NCI-H526 (cell line): ENCODE data around the gene RNU5B-1.
A peak's percentile ranks its signal among the peaks of the same experiment; 100 is the strongest.

Source experiments
- DNase-seq, 2 experiments: peaks; one replicate each; lab custom pipeline; 2025; lab: John Stamatoyannopoulos, UW

RNU5B-1 gene

DNA sequence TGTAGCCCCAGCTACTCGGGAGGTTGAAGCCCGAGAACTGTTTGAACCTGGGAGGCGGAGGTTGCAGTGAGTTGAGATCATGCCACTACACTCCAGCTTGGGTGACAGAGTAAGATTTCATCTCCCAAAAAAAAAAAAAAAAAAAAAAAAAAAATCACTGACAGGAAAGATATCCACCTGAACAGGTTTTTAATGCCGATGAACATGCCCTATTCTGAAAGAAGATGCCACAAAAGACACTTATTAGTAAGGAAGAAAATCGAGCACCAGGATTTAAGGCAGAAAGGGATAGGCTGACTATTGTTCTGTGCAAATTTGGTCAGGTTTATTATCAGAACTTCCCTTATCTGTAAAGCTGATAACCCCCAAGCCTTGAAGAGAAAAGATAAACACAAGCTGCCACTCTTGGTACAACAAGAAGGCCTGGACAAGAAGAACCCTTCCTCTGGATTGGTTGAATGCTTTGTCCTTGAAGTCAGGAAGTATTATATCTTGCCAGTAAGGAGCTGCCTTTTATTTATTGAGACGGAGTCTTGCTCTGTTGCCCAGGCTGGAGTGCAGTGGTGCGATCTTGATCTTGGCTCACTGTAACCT, 15.1 kb upstream of the RNU5B-1 start:
- DNase-seq: no peak

DNA sequence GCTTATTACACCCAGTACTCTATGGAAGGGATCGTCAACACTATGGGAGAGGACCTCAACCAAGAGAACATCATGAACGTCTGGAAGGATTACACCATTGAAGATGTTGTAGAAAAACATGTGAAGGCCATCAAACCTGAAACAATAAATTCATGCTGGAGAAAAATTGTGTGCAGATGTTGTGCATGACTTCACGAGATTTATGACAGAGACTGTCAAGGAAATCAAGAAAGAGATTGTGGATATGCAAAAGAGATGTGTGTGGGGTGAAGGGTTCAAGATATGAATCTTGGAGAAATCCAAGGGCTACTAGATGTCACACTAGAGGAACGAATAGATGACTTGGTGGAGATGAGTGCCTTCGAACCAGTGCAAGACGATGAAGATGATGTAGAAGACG, 14.2 kb upstream of the RNU5B-1 start:
- no peak for DNase-seq

DNA sequence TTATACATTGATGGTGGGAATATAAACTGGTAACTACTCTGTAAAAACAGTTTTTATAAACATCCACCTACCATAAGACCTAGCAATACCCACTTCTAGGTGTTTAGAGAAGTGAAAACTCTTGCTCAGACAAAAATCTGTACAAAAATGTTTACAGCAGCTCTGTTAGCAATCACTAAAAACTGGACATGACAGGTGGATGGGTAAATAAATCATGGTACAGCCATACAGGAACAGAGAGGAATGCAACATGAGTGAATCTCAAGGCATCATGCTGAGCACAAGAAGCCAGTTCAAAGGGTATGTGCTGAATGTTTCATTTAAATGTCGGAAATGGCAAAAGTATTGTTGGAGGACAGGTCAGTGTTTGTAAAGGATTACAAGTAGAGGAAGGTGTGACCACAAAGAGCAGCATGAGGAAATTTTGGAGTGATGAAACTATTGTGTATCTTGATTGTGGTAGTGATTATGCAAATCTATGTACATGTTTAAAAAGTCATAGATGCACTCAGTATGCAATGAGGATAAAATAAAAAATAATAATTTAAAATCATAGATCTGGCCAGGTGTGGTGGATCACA, 11.4 kb upstream of the RNU5B-1 start:
- no peak for DNase-seq

DNA sequence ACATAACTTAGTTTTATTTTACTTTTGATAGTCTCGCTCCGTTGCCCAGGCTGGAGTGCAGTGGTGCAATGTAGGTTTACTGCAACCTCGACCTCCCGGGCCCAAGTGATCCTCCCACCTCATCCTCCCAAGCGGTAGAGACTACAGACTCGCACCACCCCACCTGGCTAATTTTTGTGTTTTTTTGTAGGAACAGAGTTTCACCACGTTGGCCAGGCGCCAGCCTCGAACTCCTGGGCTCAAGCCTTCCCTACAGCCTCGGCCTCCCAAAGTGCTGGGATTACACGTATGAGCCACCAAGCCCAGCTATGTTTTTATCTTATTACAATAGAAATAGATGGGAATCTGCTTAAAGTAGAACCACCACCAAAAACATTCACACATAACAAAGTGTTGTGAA, 5.7 kb upstream of the RNU5B-1 start:
- no peak for DNase-seq

GRCh38 chr15:65300924-65301441, 3.5 kb upstream of the RNU5B-1 start:
- DNase-seq: no peak

- DNase-seq: no peak
Observed at GRCh38 chr15:65302061-65302460, 2.4 kb upstream of the RNU5B-1 start.

GRCh38 chr15:65303687-65304380, 643 bp upstream of the RNU5B-1 start:
- DNase-seq: peak; percentile 61 to 78

GRCh38 chr15:65305150-65305758, 777 bp downstream of the RNU5B-1 start:
- peak in 1 of 2 experiments; percentile 100 for DNase-seq

GRCh38 chr15:65305776-65306175, 1.3 kb downstream of the RNU5B-1 start:
- peak in 1 of 2 experiments; percentile 68 for DNase-seq

DNA sequence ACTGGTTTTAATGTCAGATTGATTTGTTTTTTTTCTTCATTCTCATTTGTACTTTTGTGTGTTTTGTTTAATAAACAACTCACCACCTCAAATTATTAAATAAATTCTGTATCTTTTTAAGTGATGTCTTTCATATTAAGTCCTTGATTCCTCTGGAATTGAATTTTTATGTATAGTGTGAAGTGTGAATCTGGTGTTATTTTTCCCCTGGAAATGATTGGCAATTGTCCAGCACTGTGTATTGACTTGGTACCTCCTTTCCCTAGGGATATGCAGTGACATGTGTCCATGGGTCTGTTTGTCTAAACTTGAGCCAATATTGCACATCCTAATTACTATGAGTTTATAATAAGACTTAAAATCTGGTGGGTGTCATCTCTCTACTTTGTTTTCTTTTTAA, 2.1 kb downstream of the RNU5B-1 start:
- DNase-seq: no peak

- no peak for DNase-seq
Observed at GRCh38 chr15:65307978-65308377, 3.5 kb downstream of the RNU5B-1 start.

GRCh38 chr15:65309882-65310418, 5.5 kb downstream of the RNU5B-1 start:
- DNase-seq: no peak

DNA sequence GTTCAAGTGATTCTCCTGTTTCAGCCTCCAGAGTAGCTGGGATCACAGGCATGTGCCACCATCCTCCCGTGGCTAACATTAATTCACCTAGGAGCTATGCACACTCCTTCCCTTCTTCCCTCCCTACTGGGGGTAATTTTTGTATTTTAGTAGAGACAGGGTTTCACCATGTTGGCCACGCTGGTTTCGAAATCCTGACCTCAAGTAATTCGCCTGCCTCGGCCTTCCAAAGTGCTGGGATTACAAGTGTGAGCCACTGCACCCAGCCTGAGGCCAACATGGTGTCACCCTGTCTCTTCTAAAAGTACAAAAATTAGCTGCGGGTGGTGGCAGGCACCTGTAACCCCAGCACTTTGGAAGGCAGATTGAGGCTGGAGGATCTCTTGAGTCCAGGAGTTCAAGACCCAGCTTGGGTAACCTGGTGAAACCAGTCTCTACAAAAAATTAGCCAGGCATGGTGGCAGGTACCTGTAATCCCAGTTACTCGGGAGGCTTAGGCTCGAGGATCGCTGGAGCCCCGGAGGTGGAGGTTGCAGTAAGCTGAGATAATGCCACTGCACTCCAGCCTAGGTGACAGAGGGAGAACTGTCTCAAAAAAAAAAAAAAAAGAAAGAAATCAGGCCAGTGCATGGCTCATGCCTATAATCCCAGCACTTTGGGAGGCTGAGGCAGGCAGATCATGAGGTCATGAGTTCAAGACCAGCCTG, 6.1 kb downstream of the RNU5B-1 start:
- DNase-seq: no peak

DNA sequence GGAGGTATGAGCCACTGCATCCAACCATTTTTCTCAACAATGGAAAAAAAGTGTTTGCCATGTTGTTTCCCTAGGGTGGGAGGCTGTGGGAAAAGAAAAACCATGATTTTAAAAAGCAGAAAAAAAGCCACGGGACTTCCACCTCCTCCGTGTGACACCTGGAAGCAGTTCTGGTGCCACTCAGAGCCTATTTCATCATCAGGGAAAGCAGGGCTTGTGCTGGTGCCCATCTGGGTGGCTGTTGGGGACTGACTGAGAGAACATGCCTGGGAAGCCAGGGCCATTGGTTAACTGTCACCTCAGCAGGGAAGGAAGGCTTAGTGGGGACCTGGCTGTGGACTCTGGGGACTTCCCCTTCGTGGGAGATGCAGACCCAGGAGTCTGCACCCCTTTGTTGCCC, 7.3 kb downstream of the RNU5B-1 start:
- DNase-seq: no peak

GRCh38 chr15:65312400-65312916, 8.0 kb downstream of the RNU5B-1 start:
- no peak for DNase-seq

DNA sequence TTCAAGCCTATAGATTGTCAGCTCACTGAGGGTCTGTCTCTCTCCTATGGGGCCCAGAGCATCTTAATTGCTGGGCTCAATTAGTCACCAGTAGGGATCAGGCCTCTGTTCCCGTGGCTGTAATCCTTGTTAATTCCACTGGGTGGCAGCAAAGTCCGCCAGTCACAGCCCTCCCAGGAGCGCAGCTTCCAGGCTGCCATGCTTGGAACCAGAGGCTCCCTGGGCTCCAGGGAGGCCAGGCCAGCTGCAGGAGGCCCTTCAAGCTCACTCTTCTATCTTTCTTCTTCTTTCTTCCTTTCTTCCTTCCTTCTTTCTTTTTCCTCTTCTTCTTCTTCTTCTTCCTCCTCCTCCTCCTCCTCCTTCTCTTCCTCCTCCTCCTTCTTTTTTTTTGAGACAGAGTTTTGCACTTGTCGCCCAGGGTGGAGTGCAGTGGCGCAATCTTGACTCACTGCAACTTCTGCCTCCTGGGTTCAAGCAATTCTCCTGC, 14.4 kb downstream of the RNU5B-1 start:
- peak; percentile 32 to 85 for DNase-seq

DNA sequence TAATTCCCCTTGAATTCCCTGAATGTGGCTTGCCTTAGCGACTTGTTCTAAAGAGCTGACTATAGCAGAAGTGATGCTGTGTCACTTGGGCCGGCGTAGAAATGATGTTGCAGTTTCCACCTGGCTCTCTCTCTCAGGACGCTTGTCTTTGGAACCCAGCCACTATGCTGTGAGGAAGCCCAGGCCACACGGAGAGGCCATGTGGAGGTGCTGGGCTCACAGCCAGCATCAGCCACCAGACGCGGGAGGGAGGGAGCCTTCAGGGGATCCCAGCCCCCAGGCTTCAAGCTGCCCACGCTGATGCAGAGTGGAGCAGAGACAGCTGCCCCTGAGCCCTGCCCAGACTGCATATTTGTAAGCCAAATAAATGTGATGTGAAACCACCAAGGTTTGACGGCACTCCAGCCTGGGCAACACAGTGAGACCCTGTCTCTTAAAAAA, 18.6 kb downstream of the RNU5B-1 start:
- peak in 1 of 2 experiments; percentile 33 for DNase-seq

DNA sequence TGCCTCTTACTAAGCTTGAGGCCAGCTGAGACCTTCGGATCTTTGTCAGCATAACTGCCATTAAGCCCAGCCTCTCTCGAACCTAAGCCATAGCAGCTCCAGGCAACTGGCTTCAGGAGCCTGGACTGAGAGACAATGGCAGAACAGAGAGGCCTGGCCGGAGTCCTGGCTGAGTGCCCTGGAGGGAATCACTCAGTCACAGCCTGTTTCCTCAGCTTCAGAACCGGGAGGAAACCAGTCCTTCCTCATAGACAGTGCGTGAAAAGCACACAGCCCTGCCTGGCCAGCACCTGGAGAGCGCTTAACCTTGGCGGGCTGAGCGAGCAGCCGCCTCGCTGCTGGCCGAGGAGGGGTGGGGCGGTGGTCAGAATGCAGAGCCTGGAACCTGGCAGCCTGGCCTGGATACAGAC, 21.6 kb downstream of the RNU5B-1 start:
- peak; percentile 32 to 58 for DNase-seq

GRCh38 chr15:65326818-65327217, 22.3 kb downstream of the RNU5B-1 start:
- DNase-seq: no peak

DNA sequence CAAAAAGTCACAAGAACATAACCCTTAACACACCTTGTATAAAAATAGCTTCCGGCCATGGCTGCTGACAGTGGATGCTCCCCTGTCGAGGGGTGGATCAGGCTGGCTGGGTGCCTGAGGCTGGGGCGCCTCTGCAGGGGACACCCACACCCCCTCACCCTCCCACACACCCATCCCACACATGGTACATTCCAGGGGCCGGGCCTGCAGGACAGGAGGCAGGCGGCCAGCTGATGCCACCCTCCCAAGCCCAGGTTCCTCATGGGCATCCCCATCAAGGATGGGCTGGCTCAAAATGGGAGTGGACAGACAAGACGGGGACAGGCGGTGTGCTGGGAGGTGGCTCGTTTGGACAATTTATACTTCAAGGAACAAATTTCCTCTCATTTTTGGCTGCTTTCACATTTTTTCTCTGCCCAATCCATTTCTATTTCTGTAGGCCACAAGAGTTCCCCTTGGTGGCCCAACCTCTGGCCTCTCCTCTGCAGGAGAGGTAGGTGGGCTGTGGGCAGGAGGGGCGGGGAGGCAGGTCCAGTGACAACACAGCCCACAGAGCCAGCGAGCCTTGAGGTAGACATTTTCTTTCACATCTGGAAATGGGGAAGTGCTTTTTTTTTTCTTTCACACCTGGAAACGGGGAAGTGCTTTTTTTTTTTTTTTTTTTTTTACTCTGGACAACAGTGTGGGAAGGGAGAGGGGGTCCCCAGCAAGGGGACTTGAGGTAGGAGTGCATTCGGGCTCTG, 23.3 kb downstream of the RNU5B-1 start:
- no peak for DNase-seq
